ENCODE data around the gene HK3. TPM values are rescaled to one million over a fixed set of nuclear protein-coding genes. Genes with fewer than 3 reads are reported as not detected.

The HK3 gene
- total and polyA plus RNA-seq, 2 donors from 2014 or later, result 2.0 to 21.2 TPM

GRCh38 chr5:176868126-176868525 is 31.0 kb downstream of the HK3 start:
- no peak overlapping the region for H3K27ac ChIP-seq (ENCODE audit: low read depth in 2 of 2, low read length in 2 of 2)
- H3K27me3 ChIP-seq (ENCODE audit: control insufficient read depth, insufficient read depth, low read length), result no peaks in the 10 kb centered on the region
- H3K9me3 ChIP-seq (ENCODE audit: control insufficient read depth in 2 of 3, insufficient read depth in 1 of 3, low read length in 3 of 3), result no peaks in the 10 kb centered on the region
- intact Hi-C loops (cut with DNase I), result no loop called here
- no peak overlapping the region for H3K4me3 ChIP-seq (ENCODE audit: low read length in 3 of 3)
- H3K9ac ChIP-seq (ENCODE audit: low read length in 3 of 3), result no peak overlapping the region
- TF ChIP-seq CTCF (IDR thresholded peaks at IDR 0.05; ENCODE audit: borderline replicate concordance, extremely low read depth, insufficient read depth), result no peak
- H3K36me3 ChIP-seq (ENCODE audit: control insufficient read depth in 2 of 3, insufficient read depth in 3 of 3, low read length in 3 of 3), result no peaks in the 10 kb centered on the region
- DNase-seq (no peak), FAIRE-seq (no peak)
- no peaks in the 10 kb centered on the region for H3K4me1 ChIP-seq (ENCODE audit: control insufficient read depth in 2 of 3, insufficient read depth in 2 of 3, low read depth in 1 of 3, low read length in 3 of 3)

- H3K4me3 ChIP-seq (ENCODE audit: low read length in 3 of 3), result no peak overlapping the region
- no peaks in the 10 kb centered on the region for H3K36me3 ChIP-seq (ENCODE audit: control insufficient read depth in 2 of 3, insufficient read depth in 3 of 3, low read length in 3 of 3)
- FAIRE-seq (no peak), DNase-seq (no peak)
- intact Hi-C loops (cut with DNase I), result no loop called here
- H3K27me3 ChIP-seq (ENCODE audit: control insufficient read depth, insufficient read depth, low read length), result no peaks in the 10 kb centered on the region
- no peaks in the 10 kb centered on the region for H3K4me1 ChIP-seq (ENCODE audit: control insufficient read depth in 2 of 3, insufficient read depth in 2 of 3, low read depth in 1 of 3, low read length in 3 of 3)
- no peak overlapping the region for H3K9ac ChIP-seq (ENCODE audit: low read length in 3 of 3)
- TF ChIP-seq CTCF (IDR thresholded peaks at IDR 0.05; ENCODE audit: borderline replicate concordance, extremely low read depth, insufficient read depth), result no peak
- no peak overlapping the region for H3K27ac ChIP-seq (ENCODE audit: low read depth in 2 of 2, low read length in 2 of 2)
- no peaks in the 10 kb centered on the region for H3K9me3 ChIP-seq (ENCODE audit: control insufficient read depth in 2 of 3, insufficient read depth in 1 of 3, low read length in 3 of 3)
Measured at GRCh38 chr5:176866707-176867310, 32.3 kb downstream of the HK3 start.

- no peak for DNase-seq
- TF ChIP-seq CTCF (IDR thresholded peaks at IDR 0.05; ENCODE audit: borderline replicate concordance, extremely low read depth, insufficient read depth), result no peak
- intact Hi-C loops (cut with DNase I), result no loop called here
- Histone ChIP-seq H3K4me3 (ENCODE audit: low read length in 3 of 3) (no peak overlapping the region), H3K9me3 (ENCODE audit: control insufficient read depth in 2 of 3, insufficient read depth in 1 of 3, low read length in 3 of 3) (no peaks in the 10 kb centered on the region), H3K27me3 (ENCODE audit: control insufficient read depth, insufficient read depth, low read length) (no peaks in the 10 kb centered on the region), H3K9ac (ENCODE audit: low read length in 3 of 3) (no peak overlapping the region), H3K27ac (ENCODE audit: low read depth in 2 of 2, low read length in 2 of 2) (no peak overlapping the region), H3K36me3 (ENCODE audit: control insufficient read depth in 2 of 3, insufficient read depth in 3 of 3, low read length in 3 of 3) (no peaks in the 10 kb centered on the region), H3K4me1 (ENCODE audit: control insufficient read depth in 2 of 3, insufficient read depth in 2 of 3, low read depth in 1 of 3, low read length in 3 of 3) (no peaks in the 10 kb centered on the region)
- no peak for FAIRE-seq
Measured at GRCh38 chr5:176865964-176866363, 33.2 kb downstream of the HK3 start.

GRCh38 chr5:176864755-176865154 is 34.4 kb downstream of the HK3 start:
- no peak for FAIRE-seq
- no peak for DNase-seq
- H3K4me1 ChIP-seq (ENCODE audit: control insufficient read depth in 2 of 3, insufficient read depth in 2 of 3, low read depth in 1 of 3, low read length in 3 of 3), result no peaks in the 10 kb centered on the region
- no peak overlapping the region for H3K27ac ChIP-seq (ENCODE audit: low read depth in 2 of 2, low read length in 2 of 2)
- H3K4me3 ChIP-seq (ENCODE audit: low read length in 3 of 3), result no peak overlapping the region
- intact Hi-C loops (cut with DNase I), result no loop called here
- no peaks in the 10 kb centered on the region for H3K27me3 ChIP-seq (ENCODE audit: control insufficient read depth, insufficient read depth, low read length)
- H3K9ac ChIP-seq (ENCODE audit: low read length in 3 of 3), result no peak overlapping the region
- H3K9me3 ChIP-seq (ENCODE audit: control insufficient read depth in 2 of 3, insufficient read depth in 1 of 3, low read length in 3 of 3), result no peaks in the 10 kb centered on the region
- no peaks in the 10 kb centered on the region for H3K36me3 ChIP-seq (ENCODE audit: control insufficient read depth in 2 of 3, insufficient read depth in 3 of 3, low read length in 3 of 3)
- no peak for TF ChIP-seq CTCF (IDR thresholded peaks at IDR 0.05; ENCODE audit: borderline replicate concordance, extremely low read depth, insufficient read depth)

Data from kidney (tissue), 14 donors.